Coronary artery (tissue), 2 donors: ENCODE results near the gene RAI1.

ENCODE experiments used
- DNase-seq: peaks from one replicate; pipeline ENCODE4 v3.0.0-alpha.2; 2017; ENCODE audit warnings: low spot score
- H3K27ac ChIP-seq, 2 donors: fragments of 200-600 bp; sonication (generic); one replicate each; pipeline ENCODE4 v1.5.1; 2016 to 2019
- H3K4me3 ChIP-seq: fragments of 200-600 bp; sonication (generic); 2 replicates; pipeline ENCODE4 v1.5.1; 2016; ENCODE audit warnings: mild to moderate bottlenecking, moderate library complexity
- CTCF ChIP-seq: fragments of 200-600 bp; sonication (generic); IDR thresholded peaks from one replicate; pipeline ENCODE4 v1.5.1; 2019; ENCODE audit warnings: antibody characterized with exemption

RAI1 gene

GRCh38 chr17:17659340-17659739, 21.9 kb upstream of the RAI1 start:
- no peak for DNase-seq
- TF ChIP-seq CTCF: no peak
- H3K27ac ChIP-seq: no peak overlapping the region
- no peak overlapping the region for H3K4me3 ChIP-seq

GRCh38 chr17:17661134-17661533, 20.1 kb upstream of the RAI1 start:
- DNase-seq: no peak
- Histone ChIP-seq H3K4me3 (no peak overlapping the region), H3K27ac (no peak overlapping the region)
- TF ChIP-seq CTCF: no peak

GRCh38 chr17:17661834-17662385, 19.3 kb upstream of the RAI1 start:
- Histone ChIP-seq H3K27ac (no peak overlapping the region), H3K4me3 (no peak overlapping the region)

DNA sequence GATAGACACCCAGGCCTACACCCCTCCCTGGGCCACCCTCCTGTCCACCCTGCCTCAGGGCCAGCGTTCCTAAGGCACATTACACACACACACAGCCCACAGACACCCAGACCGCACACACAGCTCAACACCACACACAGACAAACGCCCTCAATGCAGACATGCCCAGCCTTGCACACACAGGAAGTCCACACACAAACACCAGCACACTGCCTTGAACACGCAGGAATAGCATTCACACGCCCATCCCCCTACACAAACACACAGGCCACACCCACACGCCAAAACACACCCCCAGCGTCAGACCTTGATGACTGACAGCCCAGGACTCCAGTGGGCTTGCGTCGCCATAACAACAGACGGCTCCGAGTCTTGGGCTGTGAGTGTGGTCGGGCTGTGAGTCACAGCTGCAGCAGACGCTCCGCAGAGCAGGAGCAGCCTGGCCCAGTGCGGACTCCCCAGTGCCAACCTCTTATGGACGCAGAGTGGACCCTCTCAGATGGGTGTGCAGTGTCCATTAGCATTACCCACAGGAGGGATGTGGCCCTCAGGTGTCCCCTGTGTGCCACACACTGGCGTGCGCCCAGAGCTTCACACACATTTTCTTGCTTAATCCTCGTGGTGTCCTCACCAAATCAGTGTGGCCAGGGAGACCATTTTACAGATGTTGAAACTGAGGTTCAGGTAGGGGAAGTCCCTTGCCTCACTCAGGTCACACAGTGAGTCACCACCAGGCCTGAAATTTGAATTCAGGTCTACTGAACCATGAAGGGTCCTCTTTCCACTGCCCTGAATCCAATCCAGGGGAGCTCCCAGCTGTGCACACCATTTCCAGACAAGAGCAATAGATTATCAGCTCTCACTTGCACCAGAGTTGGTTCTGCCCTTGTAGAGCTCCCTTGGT, 17.8 kb upstream of the RAI1 start:
- peak overlapping the region; percentile 5 for H3K4me3 ChIP-seq
- H3K27ac ChIP-seq: no peak overlapping the region
- TF ChIP-seq CTCF: no peak
- no peak for DNase-seq

More at GRCh38 chr17:17661834-17662385, 19.3 kb upstream of the RAI1 start:
- no peak for DNase-seq
- TF ChIP-seq CTCF: no peak

GRCh38 chr17:17664064-17664452, 17.2 kb upstream of the RAI1 start:
- DNase-seq: no peak
- Histone ChIP-seq H3K4me3 (no peak overlapping the region), H3K27ac (no peak overlapping the region)
- TF ChIP-seq CTCF: no peak

DNA sequence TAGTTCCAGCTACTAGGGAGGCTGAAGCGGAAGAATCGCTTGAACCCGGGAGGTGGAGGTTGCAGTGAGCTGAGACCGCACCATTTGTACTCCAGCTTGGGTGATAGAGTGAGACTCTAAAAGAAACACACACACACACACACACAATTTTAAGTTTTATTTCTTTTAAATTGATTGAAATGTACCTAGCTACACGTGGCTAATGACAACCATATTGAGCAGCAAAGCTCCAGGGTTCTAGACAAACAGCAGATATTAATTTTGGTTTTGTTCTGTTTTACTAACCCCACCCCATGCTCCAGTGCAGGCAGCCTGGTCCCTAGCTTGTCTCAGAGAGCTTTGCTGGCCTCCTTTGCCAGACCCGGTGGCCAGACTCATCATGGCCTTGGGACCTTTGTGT, 16.0 kb upstream of the RAI1 start:
- DNase-seq: no peak
- H3K4me3 ChIP-seq: no peak overlapping the region
- no peak overlapping the region for H3K27ac ChIP-seq
- TF ChIP-seq CTCF: no peak
